HEK293 (cell line): ENCODE data around the gene TMTC1.

Experiments used
- BCL11B ChIP-seq: fragments of 450-650 bp; formaldehyde crosslinking; IDR thresholded peaks from 2 replicates; pipeline ENCODE4 v1.5.1; 2016; ENCODE audit warnings: low read depth, missing biosample characterization, missing genetic modification characterization
- HOXD13 ChIP-seq: sonication (generic); formaldehyde crosslinking; IDR thresholded peaks from 2 replicates; pipeline ENCODE4 v1.8.0; 2022; ENCODE audit warnings: missing genetic modification reagents, borderline replicate concordance
- KLF9 ChIP-seq: fragments of 450-650 bp; formaldehyde crosslinking; IDR thresholded peaks from 2 replicates; pipeline ENCODE4 v1.5.1; 2016; ENCODE audit warnings: missing biosample characterization, missing genetic modification characterization, low read depth
- ZFP37 ChIP-seq: fragments of 450-650 bp; formaldehyde crosslinking; IDR thresholded peaks from 2 replicates; pipeline ENCODE4 v1.5.1; 2016; ENCODE audit warnings: missing biosample characterization, missing genetic modification characterization
- ZNF121 ChIP-seq: fragments of 450-650 bp; formaldehyde crosslinking; IDR thresholded peaks from 2 replicates; pipeline ENCODE4 v1.5.1; 2016; ENCODE audit warnings: missing biosample characterization, missing genetic modification characterization
- ZNF138 ChIP-seq: fragments of 450-650 bp; formaldehyde crosslinking; IDR thresholded peaks from 2 replicates; pipeline ENCODE4 v1.5.1; 2016; ENCODE audit warnings: missing biosample characterization, missing genetic modification characterization, borderline replicate concordance
- ZNF148 ChIP-seq: fragments of 450-650 bp; formaldehyde crosslinking; IDR thresholded peaks from 2 replicates; pipeline ENCODE4 v1.5.0; 2017; ENCODE audit warnings: missing biosample characterization, missing genetic modification characterization, borderline replicate concordance
- ZNF16 ChIP-seq: fragments of 450-650 bp; formaldehyde crosslinking; IDR thresholded peaks from 2 replicates; pipeline ENCODE4 v1.5.1; 2016; ENCODE audit warnings: low read depth, missing biosample characterization, missing genetic modification characterization
- ZNF202 ChIP-seq: fragments of 450-650 bp; formaldehyde crosslinking; IDR thresholded peaks from 2 replicates; pipeline ENCODE4 v1.5.1; 2016; ENCODE audit warnings: missing biosample characterization, missing genetic modification characterization, borderline replicate concordance
- ZNF335 ChIP-seq: fragments of 450-650 bp; formaldehyde crosslinking; conservative IDR thresholded peaks from 2 replicates; pipeline ENCODE4 v1.5.1; 2016; ENCODE audit warnings: missing biosample characterization, missing genetic modification characterization
- ZNF354C ChIP-seq: fragments of 450-650 bp; formaldehyde crosslinking; IDR thresholded peaks from 2 replicates; pipeline ENCODE4 v1.5.1; 2016; ENCODE audit warnings: missing biosample characterization, missing genetic modification characterization, low read depth, borderline replicate concordance
- ZNF529 ChIP-seq: fragments of 450-650 bp; formaldehyde crosslinking; IDR thresholded peaks from 2 replicates; pipeline ENCODE4 v1.5.1; 2017; ENCODE audit warnings: missing genetic modification characterization, missing biosample characterization; ENCODE audit not compliant: insufficient replicate concordance
- ZNF558 ChIP-seq: fragments of 450-650 bp; formaldehyde crosslinking; IDR thresholded peaks from 2 replicates; pipeline ENCODE4 v1.5.1; 2016; ENCODE audit warnings: missing biosample characterization, missing genetic modification characterization
- ZNF600 ChIP-seq: fragments of 450-650 bp; formaldehyde crosslinking; IDR thresholded peaks from 2 replicates; pipeline ENCODE4 v1.5.1; 2016; ENCODE audit warnings: missing biosample characterization, missing genetic modification characterization
- ZNF621 ChIP-seq: fragments of 450-650 bp; formaldehyde crosslinking; IDR thresholded peaks from 2 replicates; pipeline ENCODE4 v1.5.1; 2017; ENCODE audit warnings: missing biosample characterization, missing genetic modification characterization
- ZNF692 ChIP-seq: fragments of 450-650 bp; formaldehyde crosslinking; IDR thresholded peaks from 2 replicates; pipeline ENCODE4 v1.5.1; 2016; ENCODE audit warnings: missing biosample characterization, missing genetic modification characterization
- ZNF837 ChIP-seq: fragments of 450-650 bp; formaldehyde crosslinking; IDR thresholded peaks from 2 replicates; pipeline ENCODE4 v1.5.1; 2016; ENCODE audit warnings: missing biosample characterization, missing genetic modification characterization
- ZNF843 ChIP-seq: fragments of 450-650 bp; formaldehyde crosslinking; IDR thresholded peaks from 2 replicates; pipeline ENCODE4 v1.5.1; 2016; ENCODE audit warnings: missing biosample characterization, missing genetic modification characterization
- ZSCAN30 ChIP-seq: fragments of 450-650 bp; IDR thresholded peaks from 2 replicates; pipeline ENCODE4 v1.5.1; 2018; ENCODE audit warnings: missing biosample characterization, mild to moderate bottlenecking, missing genetic modification characterization, moderate library complexity
- TF ChIP-seq, protein P1 (sequence below): fragments of 450-650 bp; formaldehyde crosslinking; IDR thresholded peaks from 2 replicates; pipeline ENCODE4 v1.5.1; 2017; ENCODE audit warnings: missing biosample characterization, missing genetic modification characterization
- TF ChIP-seq, protein P2 (sequence below): fragments of 450-650 bp; IDR thresholded peaks from 2 replicates; pipeline ENCODE4 v1.5.1; 2018; ENCODE audit warnings: missing biosample characterization, mild to moderate bottlenecking, missing genetic modification characterization
- TF ChIP-seq, protein P3 (sequence below): fragments of 450-650 bp; formaldehyde crosslinking; IDR thresholded peaks from 2 replicates; pipeline ENCODE4 v1.5.1; 2016; ENCODE audit warnings: missing biosample characterization, missing genetic modification characterization

TMTC1 gene

DNA sequence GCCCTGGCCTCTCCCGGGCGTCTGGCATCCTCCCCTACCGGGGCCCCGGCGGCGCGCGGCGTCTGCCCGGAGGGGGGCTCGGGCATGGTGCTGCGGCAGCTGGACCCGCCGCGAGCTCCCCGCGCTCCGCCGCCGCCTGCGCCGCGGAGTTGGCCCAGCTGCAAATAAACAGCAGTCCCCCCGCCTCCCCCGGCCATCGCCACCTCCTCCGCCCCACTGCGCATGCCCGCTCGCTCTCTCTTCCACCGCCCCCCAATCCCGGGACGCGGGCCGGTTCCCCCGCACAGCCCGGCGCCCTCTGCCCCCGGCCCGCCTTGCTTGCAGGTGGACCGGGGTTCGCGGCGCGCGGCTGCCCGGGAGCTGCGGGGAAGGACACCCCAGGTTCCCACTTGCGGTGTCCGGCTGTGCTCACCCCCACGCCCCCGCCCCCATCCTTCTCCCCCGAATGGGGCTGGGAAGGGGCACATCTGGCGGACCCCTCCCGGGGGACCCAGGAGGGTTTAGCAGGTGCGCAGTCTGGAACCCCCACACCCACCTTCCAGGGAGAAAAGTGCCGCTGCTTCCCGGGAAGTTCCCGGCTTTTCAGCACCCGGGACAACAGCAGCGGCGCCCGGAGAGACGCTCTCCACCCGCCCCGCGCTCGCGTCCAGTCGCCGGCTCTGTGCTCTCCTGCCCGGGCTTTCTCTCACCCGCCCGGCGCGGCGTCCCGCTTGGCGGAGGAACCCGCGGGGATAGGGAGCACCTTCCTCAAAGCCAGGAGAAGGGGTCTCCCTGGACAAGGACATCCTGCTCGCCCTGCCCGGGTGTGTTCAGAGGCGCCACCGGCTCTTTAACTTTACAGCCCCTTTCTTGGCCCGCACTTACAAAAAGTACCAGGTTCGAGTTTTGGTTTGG is at the start of gene TMTC1 (continued):
- TF ChIP-seq ZNF148 (tag by site-specific recombination) (no peak), ZNF558 (tag by site-specific recombination) (no peak), ZNF202 (no peak), ZNF121 (no peak), ZNF621 (tag by site-specific recombination) (no peak), HOXD13 (CRISPR knock-in tag) (no peak), ZNF600 (tag by site-specific recombination) (no peak), ZNF837 (tag by site-specific recombination) (no peak), ZNF16 (tag by site-specific recombination) (no peak), ZNF354C (tag by site-specific recombination) (no peak), KLF9 (tag by site-specific recombination) (peak; percentile 35; the same call in 1 of the 2 replicates), ZNF529 (tag by site-specific recombination) (no peak), ZNF692 (tag by site-specific recombination) (no peak), ZNF335 (tag by site-specific recombination) (peak; percentile 74), ZNF138 (tag by site-specific recombination) (no peak), ZNF843 (no peak), BCL11B (0 out of 2 replicates have a peak, but pooled peaks have one; percentile 35), ZFP37 (no peak), ZSCAN30 (tag by site-specific recombination) (0 out of 2 replicates have a peak, but pooled peaks have one; percentile 1)
- TF ChIP-seq, protein P1, sequence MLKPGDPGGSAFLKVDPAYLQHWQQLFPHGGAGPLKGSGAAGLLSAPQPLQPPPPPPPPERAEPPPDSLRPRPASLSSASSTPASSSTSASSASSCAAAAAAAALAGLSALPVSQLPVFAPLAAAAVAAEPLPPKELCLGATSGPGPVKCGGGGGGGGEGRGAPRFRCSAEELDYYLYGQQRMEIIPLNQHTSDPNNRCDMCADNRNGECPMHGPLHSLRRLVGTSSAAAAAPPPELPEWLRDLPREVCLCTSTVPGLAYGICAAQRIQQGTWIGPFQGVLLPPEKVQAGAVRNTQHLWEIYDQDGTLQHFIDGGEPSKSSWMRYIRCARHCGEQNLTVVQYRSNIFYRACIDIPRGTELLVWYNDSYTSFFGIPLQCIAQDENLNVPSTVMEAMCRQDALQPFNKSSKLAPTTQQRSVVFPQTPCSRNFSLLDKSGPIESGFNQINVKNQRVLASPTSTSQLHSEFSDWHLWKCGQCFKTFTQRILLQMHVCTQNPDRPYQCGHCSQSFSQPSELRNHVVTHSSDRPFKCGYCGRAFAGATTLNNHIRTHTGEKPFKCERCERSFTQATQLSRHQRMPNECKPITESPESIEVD (tag by site-specific recombination): no peak
- TF ChIP-seq, protein P2, sequence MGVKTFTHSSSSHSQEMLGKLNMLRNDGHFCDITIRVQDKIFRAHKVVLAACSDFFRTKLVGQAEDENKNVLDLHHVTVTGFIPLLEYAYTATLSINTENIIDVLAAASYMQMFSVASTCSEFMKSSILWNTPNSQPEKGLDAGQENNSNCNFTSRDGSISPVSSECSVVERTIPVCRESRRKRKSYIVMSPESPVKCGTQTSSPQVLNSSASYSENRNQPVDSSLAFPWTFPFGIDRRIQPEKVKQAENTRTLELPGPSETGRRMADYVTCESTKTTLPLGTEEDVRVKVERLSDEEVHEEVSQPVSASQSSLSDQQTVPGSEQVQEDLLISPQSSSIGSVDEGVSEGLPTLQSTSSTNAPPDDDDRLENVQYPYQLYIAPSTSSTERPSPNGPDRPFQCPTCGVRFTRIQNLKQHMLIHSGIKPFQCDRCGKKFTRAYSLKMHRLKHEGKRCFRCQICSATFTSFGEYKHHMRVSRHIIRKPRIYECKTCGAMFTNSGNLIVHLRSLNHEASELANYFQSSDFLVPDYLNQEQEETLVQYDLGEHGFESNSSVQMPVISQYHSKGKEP (tag by site-specific recombination): 0 out of 2 replicates have a peak, but pooled peaks have one; percentile 43
- TF ChIP-seq, protein P3, sequence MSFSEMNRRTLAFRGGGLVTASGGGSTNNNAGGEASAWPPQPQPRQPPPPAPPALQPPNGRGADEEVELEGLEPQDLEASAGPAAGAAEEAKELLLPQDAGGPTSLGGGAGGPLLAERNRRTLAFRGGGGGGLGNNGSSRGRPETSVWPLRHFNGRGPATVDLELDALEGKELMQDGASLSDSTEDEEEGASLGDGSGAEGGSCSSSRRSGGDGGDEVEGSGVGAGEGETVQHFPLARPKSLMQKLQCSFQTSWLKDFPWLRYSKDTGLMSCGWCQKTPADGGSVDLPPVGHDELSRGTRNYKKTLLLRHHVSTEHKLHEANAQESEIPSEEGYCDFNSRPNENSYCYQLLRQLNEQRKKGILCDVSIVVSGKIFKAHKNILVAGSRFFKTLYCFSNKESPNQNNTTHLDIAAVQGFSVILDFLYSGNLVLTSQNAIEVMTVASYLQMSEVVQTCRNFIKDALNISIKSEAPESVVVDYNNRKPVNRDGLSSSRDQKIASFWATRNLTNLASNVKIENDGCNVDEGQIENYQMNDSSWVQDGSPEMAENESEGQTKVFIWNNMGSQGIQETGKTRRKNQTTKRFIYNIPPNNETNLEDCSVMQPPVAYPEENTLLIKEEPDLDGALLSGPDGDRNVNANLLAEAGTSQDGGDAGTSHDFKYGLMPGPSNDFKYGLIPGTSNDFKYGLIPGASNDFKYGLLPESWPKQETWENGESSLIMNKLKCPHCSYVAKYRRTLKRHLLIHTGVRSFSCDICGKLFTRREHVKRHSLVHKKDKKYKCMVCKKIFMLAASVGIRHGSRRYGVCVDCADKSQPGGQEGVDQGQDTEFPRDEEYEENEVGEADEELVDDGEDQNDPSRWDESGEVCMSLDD (tag by site-specific recombination): peak; percentile 84
